Stimulated activated CD4-positive, alpha-beta T cell treated with anti-CD3 and anti-CD28 coated beads, Interleukin-1b, Interleukin-23, amount 100 ng/mL, for 1 hour (primary cell): ENCODE measurements around the gene DYDC2.
"Not testable (repeated sequence)": the region's sequence is repeated elsewhere in the genome, so short reads cannot be mapped to it uniquely, and the experiment has no call there.

Experiments
- DNase-seq, 2 donors: peaks; one replicate each; pipeline ENCODE4 v3.0.0-alpha.2; 2020; ENCODE audit warnings: low read depth in 2 of 2

The DYDC2 gene

GRCh38 chr10:80413271-80413996 lies 56.9 kb downstream of the DYDC2 start:
- no peak for DNase-seq

- no peak for DNase-seq
Measured at GRCh38 chr10:80414142-80414895, 57.7 kb downstream of the DYDC2 start.

- no peak for DNase-seq
Measured at GRCh38 chr10:80415734-80416478, 59.3 kb downstream of the DYDC2 start.

GRCh38 chr10:80416479-80417098 lies 60.0 kb downstream of the DYDC2 start:
- no peak for DNase-seq

- DNase-seq: not testable (repeated sequence)
Measured at GRCh38 chr10:80417256-80417655, 60.7 kb downstream of the DYDC2 start.
